Muscle of arm (tissue), 14 donors: ENCODE data around the gene BRI3BP. TPM values are rescaled to one million over a fixed set of nuclear protein-coding genes. Genes with fewer than 3 reads are reported as not detected.

Source experiments
- DNase-seq: peaks from one replicate; pipeline ENCODE4 v3.0.0-alpha.2; 2013
- long read RNA-seq, 11 donors: transcript quantifications; one replicate each; lab custom pipeline, GENCODE V29; 2026
- polyA plus RNA-seq, 12 donors: library from polyadenylated mRNA; unstranded; fragments of 120-200 nt; gene quantifications; one replicate each; pipeline ENCODE4 v1.2.1, GENCODE V29; 2013; ENCODE audit not compliant: insufficient read length in 12 of 12

BRI3BP gene, protein sequence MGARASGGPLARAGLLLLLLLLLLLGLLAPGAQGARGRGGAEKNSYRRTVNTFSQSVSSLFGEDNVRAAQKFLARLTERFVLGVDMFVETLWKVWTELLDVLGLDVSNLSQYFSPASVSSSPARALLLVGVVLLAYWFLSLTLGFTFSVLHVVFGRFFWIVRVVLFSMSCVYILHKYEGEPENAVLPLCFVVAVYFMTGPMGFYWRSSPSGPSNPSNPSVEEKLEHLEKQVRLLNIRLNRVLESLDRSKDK
- 1 to 10 TPM in 11 of 12 donors, not detected in 1; 2.6 to 5.6 (median 3.7) TPM for polyA plus RNA-seq
- long read RNA-seq, donor 1, full-length matches to known transcripts: 8 of 17 reads
- long read RNA-seq, donor 1, partial matches to known transcripts: 9 of 17 reads
- long read RNA-seq, donor 1, other reads (novel, unspliced or antisense): 0 of 17 reads
- long read RNA-seq, donor 2, full-length matches to known transcripts: 1 of 1 reads
- long read RNA-seq, donor 2, partial matches to known transcripts: 0 of 1 reads
- long read RNA-seq, donor 2, other reads (novel, unspliced or antisense): 0 of 1 reads
- long read RNA-seq, donor 3: 0 reads
- long read RNA-seq, donor 4, full-length matches to known transcripts: 1 of 1 reads
- long read RNA-seq, donor 4, partial matches to known transcripts: 0 of 1 reads
- long read RNA-seq, donor 4, other reads (novel, unspliced or antisense): 0 of 1 reads
- long read RNA-seq, donor 5, full-length matches to known transcripts: 1 of 1 reads
- long read RNA-seq, donor 5, partial matches to known transcripts: 0 of 1 reads
- long read RNA-seq, donor 5, other reads (novel, unspliced or antisense): 0 of 1 reads
- long read RNA-seq, donor 6, full-length matches to known transcripts: 1 of 1 reads
- long read RNA-seq, donor 6, partial matches to known transcripts: 0 of 1 reads
- long read RNA-seq, donor 6, other reads (novel, unspliced or antisense): 0 of 1 reads
- long read RNA-seq, donor 7, full-length matches to known transcripts: 1 of 1 reads
- long read RNA-seq, donor 7, partial matches to known transcripts: 0 of 1 reads
- long read RNA-seq, donor 7, other reads (novel, unspliced or antisense): 0 of 1 reads
- long read RNA-seq, donor 8, full-length matches to known transcripts: 2 of 7 reads
- long read RNA-seq, donor 8, partial matches to known transcripts: 5 of 7 reads
- long read RNA-seq, donor 8, other reads (novel, unspliced or antisense): 0 of 7 reads
- long read RNA-seq, donor 9: 0 reads
- long read RNA-seq, donor 10: 0 reads
- long read RNA-seq, donor 11, full-length matches to known transcripts: 4 of 4 reads
- long read RNA-seq, donor 11, partial matches to known transcripts: 0 of 4 reads
- long read RNA-seq, donor 11, other reads (novel, unspliced or antisense): 0 of 4 reads

DNA sequence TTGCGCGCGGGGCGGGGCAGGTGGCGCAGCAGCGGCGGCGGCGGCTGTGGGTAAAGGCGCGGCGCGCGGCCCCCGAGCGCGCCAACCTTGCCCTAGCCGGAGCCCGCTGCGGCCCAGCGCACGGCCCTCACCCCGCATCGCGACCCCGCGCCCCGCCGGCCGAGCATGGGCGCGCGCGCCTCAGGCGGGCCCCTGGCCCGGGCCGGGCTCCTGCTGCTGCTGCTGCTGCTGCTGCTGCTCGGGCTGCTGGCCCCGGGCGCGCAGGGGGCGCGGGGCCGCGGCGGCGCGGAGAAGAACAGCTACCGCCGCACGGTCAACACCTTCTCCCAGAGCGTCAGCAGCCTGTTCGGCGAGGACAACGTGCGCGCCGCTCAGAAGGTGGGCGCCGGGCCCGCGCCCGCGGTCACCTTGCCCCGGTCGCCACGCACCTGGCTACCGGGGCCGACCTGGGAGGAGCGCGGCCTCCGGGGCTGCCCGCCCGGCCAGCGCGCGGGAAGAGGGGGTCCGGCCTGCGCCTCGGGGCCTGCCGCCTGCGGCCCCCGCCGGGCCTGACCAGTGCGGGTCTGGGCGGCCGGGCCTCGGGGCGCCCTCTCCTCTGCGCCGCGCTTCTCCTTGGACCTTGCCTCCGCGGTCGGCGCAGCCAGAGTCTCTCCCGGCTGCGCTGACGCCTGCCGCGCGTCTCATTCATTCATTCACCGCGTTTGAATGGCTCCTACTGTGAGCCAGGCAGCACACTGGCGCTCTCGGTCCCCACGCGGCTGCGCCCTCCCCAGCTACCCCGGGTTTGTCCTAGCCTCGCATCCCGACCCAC lies at the start of gene BRI3BP:
TSS of gene BRI3BP (plus strand) at position 20 of the 811 bp plus-strand sequence. CDS start at position 166, 146 bp downstream.
- no peak for DNase-seq

DNA sequence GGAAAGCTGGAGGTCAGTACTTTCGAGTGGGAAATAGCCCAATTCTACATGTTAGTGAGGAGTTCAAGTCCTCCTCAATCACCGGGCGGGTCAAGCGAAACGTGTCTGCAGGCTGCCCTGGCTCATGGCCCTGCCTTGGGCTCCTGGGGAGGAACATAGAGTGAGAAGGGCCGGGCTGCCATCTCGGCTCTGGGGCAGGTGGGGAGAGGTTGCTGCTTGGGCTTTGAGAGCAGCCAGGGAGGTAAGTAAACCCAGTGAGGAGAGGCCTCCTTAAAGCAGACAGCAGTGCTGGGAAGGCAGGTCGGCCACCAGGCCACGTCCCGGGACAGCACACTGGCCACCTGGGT lies 47.0 kb upstream of the BRI3BP start:
- no peak for DNase-seq

DNA sequence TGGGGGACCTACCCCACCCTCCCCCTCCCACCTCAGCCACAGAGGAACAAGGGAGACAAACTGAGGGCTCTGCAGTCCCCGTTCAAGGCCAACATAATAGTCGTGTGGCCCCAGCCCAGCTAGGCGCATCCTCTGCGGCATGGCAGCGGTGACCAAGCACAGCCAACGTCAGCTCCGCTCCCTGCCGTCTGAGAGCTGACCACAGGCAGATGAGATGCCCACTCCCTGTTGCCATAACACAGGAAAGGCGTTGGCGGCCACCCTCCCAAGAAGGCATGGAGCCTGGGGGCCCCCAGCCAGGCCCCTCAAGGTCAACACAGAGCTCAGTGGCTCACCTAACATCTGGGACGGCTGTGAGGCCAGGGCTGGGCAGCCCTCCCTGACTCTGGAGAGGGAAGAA lies 46.4 kb upstream of the BRI3BP start:
- no peak for DNase-seq

DNA sequence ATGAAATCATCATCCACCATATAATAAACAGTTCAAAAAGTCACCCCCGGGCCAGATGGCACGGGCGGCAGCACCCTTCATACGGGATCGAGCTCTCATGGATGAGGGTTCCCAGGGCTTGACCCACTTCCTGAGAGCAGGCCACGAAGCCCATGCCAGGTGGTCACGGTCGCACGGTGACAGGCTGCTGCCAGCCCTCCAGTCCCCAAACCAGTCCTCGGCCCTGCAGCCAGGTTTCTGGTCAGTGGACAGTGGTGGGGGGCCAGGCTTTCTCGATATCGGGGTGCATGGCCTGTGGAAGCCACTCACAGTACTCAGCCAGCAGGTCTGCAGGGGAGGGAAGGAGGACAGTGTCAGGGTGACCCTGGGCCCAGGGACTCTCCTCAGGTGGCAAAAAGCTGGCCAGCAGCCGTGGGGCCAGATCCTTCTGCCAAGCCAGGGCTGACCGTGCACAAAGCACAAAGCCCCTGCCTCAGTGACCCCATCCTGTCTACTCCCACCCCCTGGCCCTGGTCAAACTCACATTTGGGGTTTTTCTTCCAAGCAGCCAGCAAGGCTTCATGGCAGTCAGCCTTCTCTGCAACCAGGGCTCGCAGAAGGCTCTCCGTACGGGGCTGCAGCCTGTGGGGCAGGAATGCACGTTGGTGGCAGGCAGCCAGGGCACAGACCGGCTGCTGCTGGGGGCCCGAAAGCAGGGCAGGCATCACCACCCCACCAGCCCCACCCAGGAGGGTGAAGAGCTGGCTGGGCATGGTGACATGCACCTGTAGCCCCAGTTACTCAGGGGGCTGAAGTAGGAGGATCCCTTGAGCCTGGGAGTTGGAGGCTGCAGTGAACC lies 45.7 kb upstream of the BRI3BP start:
- no peak for DNase-seq

DNA sequence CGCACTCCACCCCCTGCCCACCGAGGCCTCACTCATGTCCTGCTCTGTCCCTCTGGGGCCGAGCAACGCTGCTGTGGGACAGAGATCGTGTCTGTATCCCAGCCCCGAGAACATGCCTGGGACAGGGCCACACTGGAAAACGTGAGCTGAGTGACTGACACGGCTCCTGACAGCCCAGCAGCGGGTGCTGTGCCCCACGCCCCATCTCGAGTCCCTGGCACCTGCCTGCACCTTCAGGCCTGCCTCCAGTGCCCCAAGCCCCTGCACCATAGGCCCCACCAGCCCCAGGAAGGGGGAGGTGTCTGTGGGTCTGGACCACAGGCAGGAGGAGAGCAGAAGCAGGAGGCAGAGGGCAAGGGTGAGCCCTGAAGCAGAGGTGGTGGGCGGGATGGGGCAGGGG lies 44.4 kb upstream of the BRI3BP start:
- DNase-seq: no peak

DNA sequence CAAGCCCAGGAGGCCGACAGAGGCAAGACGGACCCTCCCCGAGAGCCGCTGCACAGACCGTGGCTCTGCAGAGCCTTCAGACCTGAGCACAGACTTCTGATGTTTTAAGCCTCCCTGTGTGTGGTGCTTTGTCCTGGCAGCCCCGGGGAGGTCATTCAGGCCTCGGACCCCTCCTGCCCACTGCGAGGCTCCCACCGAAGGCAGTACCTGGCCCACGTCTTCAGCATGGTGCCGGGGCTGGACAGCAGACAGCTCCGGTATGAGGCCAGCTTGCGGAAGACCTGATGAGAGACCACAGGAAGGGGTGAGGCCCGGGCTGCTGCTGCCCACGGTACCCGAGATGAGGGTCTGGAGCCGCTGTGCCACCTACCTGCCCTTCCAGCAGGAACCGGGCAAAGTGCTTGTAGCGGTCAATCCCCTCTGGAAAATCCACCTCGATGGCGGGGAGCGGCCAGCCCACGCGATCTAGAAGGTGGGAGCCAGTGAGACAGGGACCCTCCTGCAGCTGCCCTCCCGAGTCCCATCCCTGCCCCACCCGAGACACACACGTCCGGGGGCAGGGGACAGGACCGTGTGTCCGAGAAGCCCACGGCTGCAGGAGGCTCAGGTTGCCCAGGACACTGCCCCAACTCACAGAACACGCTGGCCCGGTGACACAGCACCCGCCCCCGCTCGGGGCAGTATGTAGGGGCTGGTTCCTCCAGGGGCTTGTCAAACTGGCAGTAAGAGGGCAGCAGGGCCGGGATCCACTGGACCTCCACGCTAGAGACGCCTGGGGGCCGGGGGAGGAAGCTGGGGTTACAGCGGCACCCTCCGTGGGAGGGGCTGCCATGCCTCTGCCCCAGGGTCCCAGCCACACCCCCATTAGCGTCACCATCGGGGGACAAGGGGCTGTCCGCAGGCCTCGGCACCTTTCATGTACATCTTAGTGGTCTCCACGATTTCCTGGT lies 43.4 kb upstream of the BRI3BP start:
- DNase-seq: no peak

DNA sequence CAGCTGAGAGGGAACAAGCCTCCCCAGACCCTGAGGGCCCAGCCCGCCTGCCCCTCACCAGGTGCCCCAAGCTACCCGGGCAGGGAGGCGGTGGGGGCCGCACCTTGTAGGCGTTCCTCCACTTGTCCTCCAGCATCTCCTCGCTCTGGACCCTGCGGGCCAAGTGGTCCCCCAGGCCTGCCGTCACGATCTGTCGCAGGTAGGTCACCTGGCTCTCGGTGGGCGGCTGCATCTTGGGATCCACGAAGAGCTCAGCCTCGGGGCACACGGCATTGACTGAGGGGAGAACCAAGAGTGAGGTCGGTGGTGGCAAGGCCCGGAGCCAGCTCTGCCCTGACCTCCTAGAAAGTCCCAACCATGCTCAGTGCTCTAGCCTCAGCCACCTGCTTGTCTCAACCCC lies 41.1 kb upstream of the BRI3BP start:
- DNase-seq: no peak

DNA sequence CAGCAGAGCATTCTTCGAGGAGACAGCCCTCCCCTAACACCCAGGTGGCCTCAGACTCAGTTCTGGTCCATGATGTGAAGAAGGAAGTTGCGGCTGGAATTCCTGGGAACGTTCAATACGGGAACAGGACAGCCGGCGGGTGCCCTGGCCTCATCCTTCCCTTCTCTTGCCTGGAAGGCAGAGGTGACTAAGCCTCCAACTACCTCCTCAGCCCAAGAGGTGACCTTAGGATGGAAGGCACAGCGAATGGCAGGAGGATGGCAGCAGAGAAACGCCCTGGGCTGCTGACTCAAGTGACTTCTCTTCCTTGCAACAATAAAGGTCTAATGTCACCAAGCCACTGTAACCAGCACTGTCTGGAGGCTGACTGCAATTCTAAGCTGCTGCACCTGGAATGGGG lies 40.6 kb upstream of the BRI3BP start:
- DNase-seq: no peak

DNA sequence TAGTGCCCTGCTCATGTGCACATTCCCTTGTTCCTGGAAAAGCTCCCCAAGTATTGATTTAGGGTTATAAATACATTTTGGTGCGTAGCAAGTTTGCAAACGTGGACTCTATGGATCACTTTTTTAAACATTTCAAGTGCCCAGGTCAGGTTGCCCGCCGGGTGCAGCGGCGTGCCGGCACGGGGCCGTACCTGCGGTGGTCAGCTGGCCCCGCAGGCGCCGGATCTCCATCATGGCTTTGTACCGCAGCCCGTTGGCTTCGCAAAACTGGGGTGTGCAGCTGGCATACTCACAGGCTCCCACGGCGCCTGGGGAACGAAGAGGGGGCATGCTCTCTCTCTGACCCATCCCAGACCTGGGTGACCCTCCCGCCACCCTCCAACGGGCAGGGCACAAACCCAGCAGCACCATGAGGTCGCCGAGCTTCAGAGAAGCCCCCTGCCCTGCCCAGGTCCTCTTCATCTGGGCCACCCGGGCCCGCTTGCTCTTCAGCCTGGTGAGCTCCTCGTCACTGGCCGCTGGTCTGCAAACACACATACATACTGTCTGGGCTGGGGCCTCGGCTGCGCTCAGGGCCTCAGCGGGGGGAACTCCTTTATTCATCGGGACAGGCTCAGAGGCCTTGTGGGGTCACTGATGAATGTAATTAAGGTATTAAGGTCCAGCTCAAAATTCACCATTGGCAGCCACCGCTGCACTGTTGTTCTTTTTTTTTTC lies 39.6 kb upstream of the BRI3BP start:
- DNase-seq: no peak

DNA sequence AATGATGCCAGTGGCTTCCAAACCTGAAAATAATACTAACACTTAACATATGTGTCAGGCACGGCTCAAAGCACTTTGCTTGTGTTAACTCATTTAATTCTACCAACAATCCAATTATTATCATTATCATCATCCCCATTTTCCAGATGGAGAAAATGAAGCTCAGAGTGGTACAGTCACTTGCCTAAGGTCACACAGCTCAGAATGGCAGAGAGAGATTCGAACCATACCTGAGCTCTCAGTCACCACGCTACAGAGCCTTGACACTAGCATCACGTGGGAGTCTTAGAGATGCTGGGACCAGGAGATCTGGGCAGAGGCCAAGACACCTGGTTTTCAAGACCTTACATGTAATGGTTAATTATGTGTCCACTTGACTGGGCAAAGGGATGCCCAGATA lies 38.7 kb upstream of the BRI3BP start:
- DNase-seq: no peak

DNA sequence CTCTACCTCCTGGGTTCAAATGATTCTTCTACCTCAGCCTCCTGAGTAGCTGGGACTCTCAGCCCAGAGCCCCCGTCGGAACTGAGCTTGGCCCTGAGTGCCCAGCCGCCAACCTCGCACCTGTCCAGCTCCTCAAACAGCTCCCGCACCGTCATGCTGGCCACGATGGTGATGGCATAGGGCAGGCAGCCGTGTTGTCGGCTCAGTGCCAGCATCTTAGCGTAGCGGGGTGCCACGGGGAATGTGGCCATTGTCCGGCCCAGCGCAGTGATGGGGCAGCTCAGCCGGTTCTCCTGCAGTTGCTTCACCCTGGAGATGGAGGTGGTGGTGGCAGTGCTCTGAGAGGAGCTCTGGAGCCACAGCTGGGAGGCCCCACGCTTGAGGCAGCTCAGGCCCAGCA lies 36.9 kb upstream of the BRI3BP start:
- DNase-seq: no peak

DNA sequence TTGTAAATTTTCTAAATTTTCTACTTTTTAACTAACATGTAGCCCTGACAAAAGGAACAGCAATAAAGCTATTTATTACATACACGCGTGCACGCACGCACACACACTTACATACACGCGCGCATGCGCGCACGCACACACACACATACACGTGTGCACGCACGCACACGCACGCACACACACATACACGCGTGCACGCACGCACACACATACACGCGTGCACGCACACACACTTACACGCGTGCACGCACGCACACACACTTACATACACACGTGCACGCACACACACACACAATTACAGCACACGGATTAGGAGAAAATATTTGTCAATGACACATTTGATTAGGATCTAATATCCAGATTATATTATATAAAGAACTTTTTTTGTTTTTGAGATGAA lies 32.4 kb upstream of the BRI3BP start:
- no peak for DNase-seq

DNA sequence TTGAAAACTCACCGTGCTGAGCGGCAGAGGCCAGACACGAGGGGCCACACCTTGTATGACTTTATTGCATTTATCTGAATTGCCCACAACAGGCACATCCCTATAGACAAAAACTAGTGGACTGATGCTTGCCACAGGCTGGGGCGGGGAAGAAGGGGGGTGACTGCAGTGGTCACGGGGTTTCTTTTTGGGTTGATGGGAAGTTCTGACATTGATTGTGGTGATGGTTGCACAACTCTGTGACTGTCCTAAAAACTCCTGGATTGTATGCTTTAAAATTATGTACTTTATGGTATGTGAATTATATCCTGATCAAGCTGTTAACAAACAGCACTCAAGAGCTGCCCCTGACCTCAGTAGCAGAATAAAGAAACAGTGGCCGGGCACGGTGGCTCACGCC lies 30.2 kb upstream of the BRI3BP start:
- DNase-seq: no peak

DNA sequence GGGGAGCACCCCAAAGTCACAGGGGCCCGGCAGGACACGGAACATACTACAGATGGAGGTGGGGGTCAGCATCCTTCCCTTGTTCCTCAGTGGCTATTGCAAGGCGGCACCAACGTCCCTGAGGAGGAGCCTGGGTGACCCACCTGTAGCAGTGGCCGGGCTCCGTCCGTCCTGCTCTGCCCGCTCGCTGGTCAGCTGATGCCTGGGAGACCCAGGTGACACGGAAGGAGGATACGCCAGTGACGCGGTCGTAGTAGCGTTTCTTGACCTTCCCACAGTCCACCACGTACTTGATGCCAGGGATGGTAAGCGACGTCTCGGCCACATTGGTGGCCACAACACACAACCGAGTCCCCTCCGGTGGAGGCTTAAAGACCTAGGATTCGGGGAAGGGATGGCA lies 29.2 kb upstream of the BRI3BP start:
- no peak for DNase-seq

DNA sequence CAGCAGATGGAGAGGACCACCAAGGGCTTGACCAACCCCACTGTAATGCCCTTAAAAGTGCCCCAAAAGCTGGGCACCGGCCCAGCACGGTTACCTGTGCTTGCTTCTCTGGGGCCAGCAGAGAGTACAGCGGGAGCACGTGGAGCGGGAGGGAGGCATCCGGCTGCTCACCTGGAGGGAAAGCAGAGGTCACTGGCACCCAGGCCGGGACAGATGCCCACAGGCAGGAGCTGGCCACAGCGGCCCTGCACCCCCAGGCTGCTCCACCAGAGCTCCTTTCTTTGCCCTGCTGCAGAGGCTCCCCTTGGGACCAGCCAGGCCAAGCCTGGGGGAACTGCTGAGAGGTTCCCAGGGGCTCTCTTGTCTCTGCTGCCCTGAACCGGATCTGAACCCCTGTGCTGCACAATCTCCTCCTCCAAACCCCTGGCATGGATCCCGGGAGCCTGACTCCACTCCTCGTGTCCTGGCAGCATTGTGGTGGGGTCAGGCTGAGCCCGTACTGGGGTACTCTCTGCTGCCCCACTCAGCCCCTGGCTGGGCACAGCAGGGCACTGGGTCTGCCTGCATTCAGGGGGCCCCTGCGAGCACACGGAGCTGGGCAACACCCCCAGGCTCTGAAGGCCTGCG lies 28.5 kb upstream of the BRI3BP start:
- DNase-seq: no peak

DNA sequence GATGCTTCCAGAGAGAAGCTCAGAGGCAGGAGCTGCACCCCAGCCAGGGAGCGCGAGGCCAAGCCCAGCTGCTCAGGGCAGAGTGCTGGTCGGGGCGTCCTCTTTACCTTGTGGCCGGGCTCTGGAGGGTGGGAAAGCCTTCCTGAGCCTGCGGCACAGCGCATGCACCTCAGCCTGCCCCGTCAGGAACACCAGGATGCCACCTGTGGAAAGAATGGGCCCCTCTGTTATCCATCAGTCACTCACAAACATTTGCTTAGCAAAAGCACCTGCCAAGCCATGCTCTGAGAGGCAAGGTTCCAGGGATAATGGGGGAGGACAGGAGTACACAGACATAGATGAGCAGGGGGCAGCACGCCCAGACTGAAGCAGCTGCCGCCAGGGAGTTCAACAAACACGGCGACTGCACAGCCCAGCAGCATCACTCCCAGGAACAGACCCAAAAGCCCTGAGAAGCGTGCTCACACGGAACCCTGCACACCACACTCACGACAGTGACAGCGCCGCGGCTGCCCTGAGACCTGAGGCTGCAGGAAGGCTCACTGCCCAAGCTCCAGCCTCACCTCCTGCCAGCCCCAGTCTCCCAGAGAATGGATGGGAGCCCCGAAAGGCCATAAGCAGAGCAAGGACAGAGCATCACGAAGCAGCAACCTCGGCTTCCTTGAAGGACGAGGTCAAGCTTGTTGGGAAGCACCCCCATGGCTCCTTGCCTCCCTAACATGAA lies 26.3 kb upstream of the BRI3BP start:
- DNase-seq: no peak

DNA sequence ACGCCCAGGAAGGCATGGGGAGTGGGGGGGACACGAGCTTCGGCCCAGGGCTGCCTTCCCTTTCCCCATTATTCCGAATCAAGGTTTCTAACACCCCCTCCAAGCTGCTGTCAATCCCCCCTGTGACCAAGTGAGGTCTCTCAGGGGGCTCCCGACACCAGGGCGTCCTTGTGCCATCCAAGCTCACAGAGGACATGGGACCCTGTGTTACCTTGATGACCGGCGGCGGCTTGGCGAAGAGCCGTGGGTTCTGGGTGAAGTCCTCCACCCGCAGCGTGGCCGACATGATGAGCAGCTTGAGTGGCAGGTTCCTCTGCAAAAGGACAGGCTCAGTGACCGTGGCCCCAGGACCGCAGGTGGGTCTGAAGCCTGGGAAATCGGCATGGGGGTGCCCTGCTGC lies 24.8 kb upstream of the BRI3BP start:
- DNase-seq: no peak
